A673 (cell line): ENCODE data around the gene ZNF716. TPM values are rescaled to one million over a fixed set of nuclear protein-coding genes. Genes with fewer than 3 reads are reported as not detected.

Experiments used
- BruUV-seq: library from RNA; stranded (reverse); fragments of 400-500 nt; replicated peaks from 2 replicates; lab custom pipeline; 2021; lab: Mats Ljungman, UMichigan
- CTCF ChIA-PET: fragments of 300-600 bp; sonication (Branson Sonifier 250); formaldehyde crosslinking; loops from one replicate; lab custom pipeline; 2022; ENCODE audit warnings: antibody characterized with exemption; lab: Charles Lee
- POLR2A ChIA-PET: fragments of 300-600 bp; sonication (Branson Sonifier 250); formaldehyde crosslinking; loops from one replicate; lab custom pipeline; 2022; ENCODE audit warnings: antibody characterized with exemption; ENCODE audit not compliant: low non-redundant PET; lab: Charles Lee
- DNase-seq: peaks from one replicate; pipeline ENCODE4 v3.0.0-alpha.2; 2015; ENCODE audit warnings: low spot score
- H3K27ac ChIP-seq: fragments of 200-600 bp; sonication (generic); 2 replicates; pipeline ENCODE4 v1.5.1; 2016; ENCODE audit warnings: mixed run types, low read depth, mild to moderate bottlenecking, mixed read lengths, antibody characterized with exemption, low read length; ENCODE audit not compliant: poor library complexity, severe bottlenecking
- H3K27me3 ChIP-seq: fragments of 200-600 bp; sonication (generic); replicated peaks from 2 replicates; pipeline ENCODE4 v1.6.1; 2017; ENCODE audit warnings: mixed run types, low read depth, mild to moderate bottlenecking, mixed read lengths, antibody characterized with exemption, low read length; ENCODE audit not compliant: insufficient read depth, poor library complexity
- H3K36me3 ChIP-seq: fragments of 200-600 bp; sonication (generic); 2 replicates; pipeline ENCODE4 v1.6.1; 2016; ENCODE audit warnings: mixed run types, mild to moderate bottlenecking, mixed read lengths, antibody characterized with exemption, low read length; ENCODE audit not compliant: insufficient read depth, poor library complexity, severe bottlenecking
- H3K4me1 ChIP-seq: fragments of 200-600 bp; sonication (generic); 2 replicates; pipeline ENCODE4 v1.6.1; 2017; ENCODE audit warnings: mixed run types, mild to moderate bottlenecking, mixed read lengths, antibody characterized with exemption, low read length; ENCODE audit not compliant: insufficient read depth, poor library complexity, severe bottlenecking
- H3K4me3 ChIP-seq: fragments of 200-600 bp; sonication (generic); 2 replicates; pipeline ENCODE4 v1.5.1; 2016; ENCODE audit warnings: low read depth, mixed run types, mild to moderate bottlenecking, mixed read lengths, low read length; ENCODE audit not compliant: poor library complexity, severe bottlenecking
- H3K9me3 ChIP-seq: fragments of 200-600 bp; sonication (generic); 2 replicates; pipeline ENCODE4 v1.6.1; 2016; ENCODE audit warnings: mixed run types, low read depth, mild to moderate bottlenecking, mixed read lengths, antibody characterized with exemption, low read length; ENCODE audit not compliant: poor library complexity, severe bottlenecking
- CTCF ChIP-seq: fragments of 300-800, 200-600 bp; sonication (generic); conservative IDR thresholded peaks from 2 replicates; pipeline ENCODE4 v1.5.1; 2017; ENCODE audit warnings: low read depth, mild to moderate bottlenecking, antibody characterized with exemption, low read length, moderate library complexity, mixed read lengths
- EZH2 ChIP-seq: fragments of 200-600 bp; sonication (generic); IDR thresholded peaks from 2 replicates; pipeline ENCODE4 v1.6.1; 2017; ENCODE audit warnings: borderline replicate concordance, low read depth, mild to moderate bottlenecking, mixed read lengths, antibody characterized with exemption, low read length; ENCODE audit not compliant: poor library complexity, severe bottlenecking
- intact Hi-C: fragments of 100-400 bp; cut with micrococcal nuclease; formaldehyde crosslinking; loops from one replicate; pipeline ENCODE4 v1.10.0; 2022; ENCODE audit not compliant: unreplicated experiment
- total RNA-seq: library from RNA; stranded (reverse); gene quantifications from 2 replicates; pipeline ENCODE4 v1.2.3, GENCODE V29; 2021

The ZNF716 gene
- total RNA-seq, 1 experiment from 2014 or later: not detected

GRCh38 chr7:57414852-57415251, 35.1 kb upstream of the ZNF716 start:
- TF ChIP-seq CTCF: no peak
- TF ChIP-seq EZH2: no peak
- Histone ChIP-seq H3K27me3 (no peaks in the 10 kb centered on the region), H3K4me1 (no peaks in the 10 kb centered on the region), H3K36me3 (no peaks in the 10 kb centered on the region), H3K27ac (no peak overlapping the region), H3K4me3 (no peak overlapping the region), H3K9me3 (peaks cover 62% of the 10 kb centered on the region)
- no peak for DNase-seq
- ChIA-PET POLR2A (no interaction called here), CTCF (no interaction called here)
- intact Hi-C loops: no loop called here
- BruUV-seq: no TSS peak

GRCh38 chr7:57415326-57415725, 34.7 kb upstream of the ZNF716 start:
- BruUV-seq: no TSS peak
- H3K4me1 ChIP-seq: no peaks in the 10 kb centered on the region
- TF ChIP-seq CTCF (no peak), EZH2 (no peak)
- H3K9me3 ChIP-seq: peaks cover 62% of the 10 kb centered on the region
- CTCF ChIA-PET: no interaction called here
- no peaks in the 10 kb centered on the region for H3K36me3 ChIP-seq
- no peak for DNase-seq
- H3K27me3 ChIP-seq: no peaks in the 10 kb centered on the region
- intact Hi-C loops: no loop called here
- POLR2A ChIA-PET: no interaction called here
- H3K4me3 ChIP-seq: no peak overlapping the region
- no peak overlapping the region for H3K27ac ChIP-seq

GRCh38 chr7:57415730-57416129, 34.2 kb upstream of the ZNF716 start:
- Histone ChIP-seq H3K27ac (no peak overlapping the region), H3K4me1 (no peaks in the 10 kb centered on the region), H3K36me3 (no peaks in the 10 kb centered on the region), H3K27me3 (no peaks in the 10 kb centered on the region), H3K4me3 (no peak overlapping the region), H3K9me3 (peaks cover 60% of the 10 kb centered on the region)
- DNase-seq: no peak
- no TSS peak for BruUV-seq
- TF ChIP-seq EZH2 (no peak), CTCF (no peak)
- CTCF ChIA-PET: no interaction called here
- POLR2A ChIA-PET: no interaction called here
- intact Hi-C loops: no loop called here
